GM12878 (cell line): ENCODE data around the gene NT5M. TPM values are rescaled to one million over a fixed set of nuclear protein-coding genes. Genes with fewer than 3 reads are reported as not detected.

Experiments
- ATAC-seq: fragments of 200-7000 bp; cut with Tn5 transposase; 3 replicates; pipeline ENCODE4 v1.9.1; 2020; ENCODE audit warnings: mild to moderate bottlenecking, moderate library complexity
- BruUV-seq: library from RNA; stranded (reverse); fragments of 400-500 nt; replicated peaks from 2 replicates; lab custom pipeline; 2021; lab: Mats Ljungman, UMichigan
- CTCF ChIA-PET: fragments of 300-600 bp; sonication (Branson Sonifier 250); formaldehyde crosslinking; extraction: SDS; loops from one replicate; lab custom pipeline; 2021; ENCODE audit warnings: inconsistent platforms; lab: Yijun Ruan, JAX
- POLR2A ChIA-PET: fragments of 350-600 bp; formaldehyde crosslinking; extraction: SDS; loops from one replicate; lab custom pipeline; 2021; ENCODE audit warnings: inconsistent platforms; lab: Charles Lee
- RAD21 ChIA-PET: fragments of 300-600 bp; sonication (Branson Sonifier 250); formaldehyde crosslinking; loops from one replicate; lab custom pipeline; 2023; ENCODE audit warnings: antibody characterized with exemption; ENCODE audit not compliant: unreplicated experiment; lab: Charles Lee
- SMC1A ChIA-PET: fragments of 300-600 bp; sonication (Branson Sonifier 250); formaldehyde crosslinking; loops from one replicate; lab custom pipeline; 2023; ENCODE audit not compliant: unreplicated experiment, uncharacterized antibody; lab: Charles Lee
- DNase-seq: peaks from one replicate; pipeline ENCODE4 v3.0.0-alpha.2; 2011; ENCODE audit warnings: low read depth, low spot score
- FAIRE-seq: peaks from 3 replicates; lab custom pipeline; 2011; peaks lifted over from hg19 to GRCh38; lab: Jason Lieb, UNC
- H2AFZ ChIP-seq: 2 replicates; pipeline ENCODE4 v1.6.0; 2011; ENCODE audit warnings: low read depth, low read length, control low read depth; ENCODE audit not compliant: control insufficient read depth
- H3K27ac ChIP-seq: 2 replicates; pipeline ENCODE4 v1.5.1; 2011; ENCODE audit warnings: control low read depth; ENCODE audit not compliant: control insufficient read depth, insufficient read depth
- H3K27me3 ChIP-seq, 2 experiments: replicated peaks in 1 of 2; 2 replicates each; pipeline versions ENCODE4 v1.6.0 to v1.6.1; 2011; ENCODE audit warnings: low read length in 1 of 2; ENCODE audit not compliant: control insufficient read depth in 2 of 2, insufficient read depth in 2 of 2
- H3K36me3 ChIP-seq, 2 experiments: 2 replicates each; pipeline ENCODE4 v1.5.1; 2011; ENCODE audit warnings: low read length in 1 of 2; ENCODE audit not compliant: control insufficient read depth in 2 of 2, insufficient read depth in 2 of 2
- H3K4me1 ChIP-seq: 2 replicates; pipeline ENCODE4 v1.6.1; 2011; ENCODE audit warnings: mild to moderate bottlenecking, low read length, moderate library complexity, mixed read lengths; ENCODE audit not compliant: control insufficient read depth, insufficient read depth
- H3K4me2 ChIP-seq: 2 replicates; pipeline ENCODE4 v1.6.0; 2011; ENCODE audit warnings: control low read depth; ENCODE audit not compliant: control insufficient read depth, insufficient read depth
- H3K4me3 ChIP-seq: fragments of 200-600 bp; sonication (generic); 2 replicates; pipeline ENCODE4 v1.5.1; 2016
- H3K79me2 ChIP-seq: 2 replicates; pipeline ENCODE4 v1.6.0; 2011; ENCODE audit warnings: low read length; ENCODE audit not compliant: control insufficient read depth, insufficient read depth
- H3K9ac ChIP-seq: 2 replicates; pipeline ENCODE4 v1.8.0; 2011; ENCODE audit warnings: low read length, control low read depth, mixed read lengths; ENCODE audit not compliant: control insufficient read depth, insufficient read depth
- H3K9me3 ChIP-seq: replicated peaks from 3 replicates; pipeline ENCODE4 v1.5.1; 2011; ENCODE audit warnings: mild to moderate bottlenecking, low read length; ENCODE audit not compliant: control insufficient read depth, insufficient read depth
- H4K20me1 ChIP-seq: 2 replicates; pipeline ENCODE4 v1.6.0; 2011; ENCODE audit not compliant: control insufficient read depth, insufficient read depth
- BCL11A ChIP-seq: IDR thresholded peaks from 2 replicates; pipeline ENCODE4 v1.6.1; 2011; ENCODE audit warnings: low read depth, low read length
- FOS ChIP-seq: IDR thresholded peaks from 3 replicates; pipeline ENCODE4 v1.6.1; 2011; ENCODE audit warnings: borderline replicate concordance; ENCODE audit not compliant: insufficient read length; ENCODE audit errors: extremely low read depth
- KAT2A ChIP-seq: conservative IDR thresholded peaks from 2 replicates; pipeline ENCODE4 v1.6.1; 2011; ENCODE audit warnings: low read depth, low read length; ENCODE audit not compliant: control insufficient read depth
- TAF1 ChIP-seq: IDR thresholded peaks from 2 replicates; pipeline ENCODE4 v1.6.1; 2011; ENCODE audit warnings: mild to moderate bottlenecking, low read depth, low read length, borderline replicate concordance
- ZNF217 ChIP-seq: fragments of 450-650 bp; IDR thresholded peaks from 2 replicates; pipeline ENCODE4 v1.6.1; 2017; ENCODE audit warnings: antibody characterized with exemption, mild to moderate bottlenecking
- WGBS: methylation state at CpG from one replicate; pipeline ENCODE4 v1.1.6; 2016; ENCODE audit warnings: low lambda C conversion rate; ENCODE audit not compliant: insufficient replicate concordance, insufficient coverage; ENCODE audit errors: missing lambda C conversion rate; 5-methylcytosine and 5-hydroxymethylcytosine counted together
- in situ Hi-C: fragments of 300-500 bp; cut with MboI; formaldehyde crosslinking; loops from 9 replicates; pipeline ENCODE4 v1.14.3; 2018; ENCODE audit warnings: mixed read lengths
- intact Hi-C: fragments of 100-400 bp; cut with micrococcal nuclease; formaldehyde crosslinking; loops from one replicate; pipeline ENCODE4 v1.14.2; 2022; ENCODE audit not compliant: unreplicated experiment
- polyA plus RNA-seq, 11 experiments: library from polyadenylated mRNA; depleted of rRNA in 4 of 11; unstranded in 6 of 11; stranded (reverse) in 5 of 11; fragments of >200 nt; fragmentation: Nextera tagmentation in 4 of 11; fragmentation: Illumina TruSeq in 1 of 11; extraction: Ambion mirVana in 4 of 11; extraction: Trizol in 1 of 11; gene quantifications; 1 replicate in 1 of 11; 2 replicates in 10 of 11; pipeline versions ENCODE4 v1.2.1 to v1.2.3, GENCODE V29; 2011 to 2016; ENCODE audit warnings: inconsistent platforms in 2 of 11, missing spikeins in 2 of 11, low read depth in 1 of 11
- total RNA-seq, 4 experiments: library from RNA; depleted of rRNA in 3 of 4; stranded (reverse); fragments of >200 nt in 3 of 4; fragmentation: Illumina TruSeq in 1 of 4; extraction: Trizol in 1 of 4; gene quantifications; 2 replicates each; pipeline versions ENCODE4 v1.2.1 to v1.2.3, GENCODE V29; 2013 to 2021
- TF ChIP-seq, protein P1 (sequence below): fragments of 450-650 bp; formaldehyde crosslinking; IDR thresholded peaks from 2 replicates; pipeline ENCODE4 v1.5.0; 2022; ENCODE audit warnings: mild to moderate bottlenecking, missing genetic modification characterization

NT5M gene
- total and polyA plus RNA-seq, 10 of the 15 experiments (the other 5 are each of a cell fraction or from before 2014, with no cell fraction given) = 0.18 to 14.1 (median 2.9) TPM

DNA sequence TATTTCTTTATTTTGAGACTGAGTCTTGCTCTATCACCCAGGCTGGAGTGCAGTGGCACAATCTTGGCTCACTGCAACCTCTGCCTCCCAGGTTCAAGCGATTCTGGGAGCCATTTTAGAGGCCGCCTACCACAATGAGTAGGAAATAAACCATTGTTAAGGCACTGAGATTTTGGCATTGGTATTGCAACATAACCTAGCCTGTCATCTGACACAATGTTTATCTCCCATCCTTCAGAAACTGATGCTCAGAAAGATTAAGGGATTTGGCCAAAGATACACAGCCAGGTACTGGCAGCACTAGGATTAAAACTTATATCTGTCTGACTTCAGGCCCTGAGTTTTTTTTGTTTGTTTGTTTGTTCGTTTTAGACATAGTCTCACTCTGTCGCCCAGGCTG lies 14.1 kb upstream of the NT5M start (continued):
- TF ChIP-seq, protein P1, sequence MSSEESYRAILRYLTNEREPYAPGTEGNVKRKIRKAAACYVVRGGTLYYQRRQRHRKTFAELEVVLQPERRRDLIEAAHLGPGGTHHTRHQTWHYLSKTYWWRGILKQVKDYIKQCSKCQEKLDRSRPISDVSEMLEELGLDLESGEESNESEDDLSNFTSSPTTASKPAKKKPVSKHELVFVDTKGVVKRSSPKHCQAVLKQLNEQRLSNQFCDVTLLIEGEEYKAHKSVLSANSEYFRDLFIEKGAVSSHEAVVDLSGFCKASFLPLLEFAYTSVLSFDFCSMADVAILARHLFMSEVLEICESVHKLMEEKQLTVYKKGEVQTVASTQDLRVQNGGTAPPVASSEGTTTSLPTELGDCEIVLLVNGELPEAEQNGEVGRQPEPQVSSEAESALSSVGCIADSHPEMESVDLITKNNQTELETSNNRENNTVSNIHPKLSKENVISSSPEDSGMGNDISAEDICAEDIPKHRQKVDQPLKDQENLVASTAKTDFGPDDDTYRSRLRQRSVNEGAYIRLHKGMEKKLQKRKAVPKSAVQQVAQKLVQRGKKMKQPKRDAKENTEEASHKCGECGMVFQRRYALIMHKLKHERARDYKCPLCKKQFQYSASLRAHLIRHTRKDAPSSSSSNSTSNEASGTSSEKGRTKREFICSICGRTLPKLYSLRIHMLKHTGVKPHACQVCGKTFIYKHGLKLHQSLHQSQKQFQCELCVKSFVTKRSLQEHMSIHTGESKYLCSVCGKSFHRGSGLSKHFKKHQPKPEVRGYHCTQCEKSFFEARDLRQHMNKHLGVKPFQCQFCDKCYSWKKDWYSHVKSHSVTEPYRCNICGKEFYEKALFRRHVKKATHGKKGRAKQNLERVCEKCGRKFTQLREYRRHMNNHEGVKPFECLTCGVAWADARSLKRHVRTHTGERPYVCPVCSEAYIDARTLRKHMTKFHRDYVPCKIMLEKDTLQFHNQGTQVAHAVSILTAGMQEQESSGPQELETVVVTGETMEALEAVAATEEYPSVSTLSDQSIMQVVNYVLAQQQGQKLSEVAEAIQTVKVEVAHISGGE (CRISPR knock-in tag) = no peak
- TF ChIP-seq FOS (no peak), KAT2A (no peak), BCL11A (no peak), ZNF217 (no peak)

DNA sequence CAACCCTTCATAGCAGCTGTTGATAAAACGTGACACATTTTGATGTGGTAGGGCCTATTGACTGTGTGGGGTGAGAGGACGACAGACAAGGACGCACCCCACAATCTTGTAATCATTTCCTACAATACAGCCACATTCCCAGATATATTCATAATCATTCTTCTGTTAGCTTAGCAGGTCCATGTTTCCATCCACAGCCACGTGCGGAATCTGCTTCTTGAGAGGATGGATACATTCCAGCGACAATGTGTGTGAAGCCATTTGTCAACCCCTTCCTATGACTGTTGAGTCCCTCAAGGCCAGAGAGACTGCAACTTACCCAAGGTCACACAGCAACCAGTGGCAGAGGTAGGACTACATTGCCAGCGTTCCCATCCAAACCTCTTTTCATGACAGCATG lies 13.5 kb upstream of the NT5M start:
- TF ChIP-seq TAF1 = no peak
- H3K4me3 ChIP-seq = no peak overlapping the region
- no TSS peak for BruUV-seq
- H3K79me2 ChIP-seq = no peaks in the 10 kb centered on the region
- in situ Hi-C loops = no loop called here
- POLR2A ChIA-PET = no interaction called here
- WGBS = 68% methylated on average over 7 of the region's 7 CpGs
- no peaks in the 10 kb centered on the region for H3K27me3 ChIP-seq
- FAIRE-seq = no peak
- ATAC-seq = no peak
- H3K36me3 ChIP-seq = no peaks in the 10 kb centered on the region
- H3K4me1 ChIP-seq = no peaks in the 10 kb centered on the region
- CTCF ChIA-PET = interaction anchor here (0.5 kb wide), 1 partner anchor 19 kb away, joined by 3 read pairs; no protein-coding TSS in a partner anchor
- SMC1A ChIA-PET = no interaction called here
- H3K27ac ChIP-seq = no peak overlapping the region
- H2AFZ ChIP-seq = no peak overlapping the region
- no peaks in the 10 kb centered on the region for H3K9me3 ChIP-seq
- H4K20me1 ChIP-seq = no peaks in the 10 kb centered on the region
- DNase-seq = no peak
- H3K4me2 ChIP-seq = no peak overlapping the region
- H3K9ac ChIP-seq = no peak overlapping the region
- intact Hi-C loops = no loop called here
- RAD21 ChIA-PET = no interaction called here
